HepG2 (cell line): Measurements from ENCODE around the gene IRF2. TPM values are rescaled to one million over a fixed set of nuclear protein-coding genes. Genes with fewer than 3 reads are reported as not detected.

Experiments used
- AKAP8 ChIP-seq: sonication (generic); formaldehyde crosslinking; IDR thresholded peaks from 2 replicates; pipeline ENCODE4 v1.5.1; 2020; ENCODE audit warnings: mild to moderate bottlenecking, missing genetic modification reagents
- CHCHD3 ChIP-seq: sonication (generic); formaldehyde crosslinking; IDR thresholded peaks from 2 replicates; pipeline ENCODE4 v1.8.0; 2022; ENCODE audit warnings: mild to moderate bottlenecking, missing genetic modification reagents, moderate library complexity
- HDAC6 ChIP-seq: fragments of 200-600 bp; sonication (generic); IDR thresholded peaks from 2 replicates; pipeline ENCODE4 v1.7.0; 2017; ENCODE audit warnings: mild to moderate bottlenecking, antibody characterized with exemption, low read length, low read depth
- IRF2 ChIP-seq: IDR thresholded peaks from 2 replicates; pipeline ENCODE4 v1.6.1; 2018; ENCODE audit warnings: missing genetic modification reagents, missing compliant biosample characterization
- RXRB ChIP-seq: IDR thresholded peaks from 2 replicates; pipeline ENCODE4 v1.6.1; 2016; ENCODE audit warnings: borderline replicate concordance, missing genetic modification reagents, missing compliant biosample characterization
- ZEB1 ChIP-seq: IDR thresholded peaks from 2 replicates; pipeline ENCODE4 v1.6.1; 2012; ENCODE audit warnings: mild to moderate bottlenecking, low read depth, inconsistent platforms; ENCODE audit not compliant: insufficient replicate concordance
- ZNF180 ChIP-seq: sonication (generic); formaldehyde crosslinking; IDR thresholded peaks from 2 replicates; pipeline ENCODE4 v1.4.0; 2020; ENCODE audit warnings: low read depth, missing genetic modification reagents, borderline replicate concordance
- ZNF296 ChIP-seq: sonication (generic); formaldehyde crosslinking; conservative IDR thresholded peaks from 2 replicates; pipeline ENCODE4 v1.5.0; 2020; ENCODE audit warnings: mild to moderate bottlenecking, missing genetic modification reagents
- ZNF773 ChIP-seq: sonication (generic); formaldehyde crosslinking; IDR thresholded peaks from 2 replicates; pipeline ENCODE4 v1.4.0; 2020; ENCODE audit warnings: missing genetic modification reagents, borderline replicate concordance
- polyA plus RNA-seq, 8 experiments: library from polyadenylated mRNA; depleted of rRNA in 3 of 8; stranded (reverse) in 7 of 8; unstranded in 1 of 8; fragments of >200 nt; fragmentation: Illumina TruSeq in 4 of 8; extraction: Trizol in 4 of 8; gene quantifications; 2 replicates each; pipeline versions ENCODE4 v1.2.1 to v1.2.3, GENCODE V29; 2011 to 2016; ENCODE audit warnings: low read depth in 4 of 8, missing spikeins in 1 of 8, mixed read lengths in 1 of 8; ENCODE audit not compliant: insufficient read depth in 1 of 8
- total RNA-seq, 5 experiments: library from RNA; depleted of rRNA; stranded (reverse); fragments of >200 nt; fragmentation: Illumina TruSeq; extraction: Trizol; gene quantifications; 2 replicates each; pipeline ENCODE4 v1.2.3, GENCODE V29; 2016; ENCODE audit warnings: low read depth in 1 of 5
- TF ChIP-seq, protein P1 (sequence below), 2 experiments: sonication (generic) in 1 of 2; formaldehyde crosslinking in 1 of 2; IDR thresholded peaks; 2 replicates each; pipeline versions ENCODE4 v1.4.0 to v1.6.1; 2018 to 2020; ENCODE audit warnings: missing genetic modification reagents in 2 of 2, borderline replicate concordance in 1 of 2, low read depth in 1 of 2, mild to moderate bottlenecking in 1 of 2, missing biosample characterization in 1 of 2
- TF ChIP-seq, protein P2 (sequence below): sonication (generic); formaldehyde crosslinking; IDR thresholded peaks from 2 replicates; pipeline ENCODE4 v1.5.0; 2020; ENCODE audit warnings: mild to moderate bottlenecking, missing genetic modification reagents
- TF ChIP-seq, protein P3 (sequence below): IDR thresholded peaks from 2 replicates; pipeline ENCODE4 v1.6.1; 2012; ENCODE audit warnings: inconsistent platforms
- TF ChIP-seq, protein P4 (sequence below), 2 experiments: fragments of 450-650 bp in 1 of 2; sonication (generic) in 1 of 2; formaldehyde crosslinking in 1 of 2; IDR thresholded peaks; 2 replicates each; pipeline versions ENCODE4 v1.6.1 to v1.8.0; 2016 to 2022; ENCODE audit warnings: antibody characterized with exemption in 1 of 2, mild to moderate bottlenecking in 1 of 2, missing genetic modification reagents in 1 of 2

Gene IRF2
- total and polyA plus RNA-seq, 2 of the 13 experiments (the other 11 are each of a cell fraction or from before 2014, with no cell fraction given), result 15.5 to 28.8 TPM

DNA sequence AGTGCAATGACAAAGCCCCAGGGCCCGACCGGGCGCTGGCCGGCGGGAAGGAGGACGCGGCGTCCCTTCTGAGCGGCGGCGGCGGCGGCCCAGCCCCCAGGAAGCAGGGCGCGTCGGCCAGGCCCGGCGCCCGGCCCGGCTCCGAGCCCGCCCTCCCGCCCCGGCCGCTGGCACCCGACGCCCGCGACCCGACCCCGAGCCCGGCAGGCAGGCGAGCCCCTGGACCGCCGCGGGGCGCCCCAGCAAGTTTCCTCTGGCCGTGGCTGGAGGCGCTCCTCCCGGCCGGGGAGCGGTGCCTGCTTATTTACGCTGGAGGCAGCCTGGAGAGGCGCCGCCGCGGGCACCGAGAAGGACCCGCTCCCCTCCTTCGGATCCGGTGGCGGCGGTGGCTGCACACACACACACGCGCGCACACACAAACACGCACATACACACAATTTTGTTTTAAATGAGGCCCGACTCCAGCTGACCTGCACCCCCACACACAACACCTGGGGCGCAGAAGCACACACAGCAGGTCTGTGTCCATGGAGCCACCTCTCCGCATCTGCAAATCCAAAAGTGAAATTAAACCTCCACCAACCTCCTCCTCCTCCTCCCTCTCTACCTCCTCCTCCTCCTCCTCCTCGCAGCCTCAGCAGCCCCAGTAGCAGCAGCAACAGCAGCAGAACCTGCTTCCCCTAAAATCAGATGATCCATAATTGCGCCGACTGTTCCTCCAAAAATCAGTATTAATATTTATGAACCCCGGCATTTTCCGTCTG is 669 bp downstream of the IRF2 start (continued):
- TF ChIP-seq, protein P1, sequence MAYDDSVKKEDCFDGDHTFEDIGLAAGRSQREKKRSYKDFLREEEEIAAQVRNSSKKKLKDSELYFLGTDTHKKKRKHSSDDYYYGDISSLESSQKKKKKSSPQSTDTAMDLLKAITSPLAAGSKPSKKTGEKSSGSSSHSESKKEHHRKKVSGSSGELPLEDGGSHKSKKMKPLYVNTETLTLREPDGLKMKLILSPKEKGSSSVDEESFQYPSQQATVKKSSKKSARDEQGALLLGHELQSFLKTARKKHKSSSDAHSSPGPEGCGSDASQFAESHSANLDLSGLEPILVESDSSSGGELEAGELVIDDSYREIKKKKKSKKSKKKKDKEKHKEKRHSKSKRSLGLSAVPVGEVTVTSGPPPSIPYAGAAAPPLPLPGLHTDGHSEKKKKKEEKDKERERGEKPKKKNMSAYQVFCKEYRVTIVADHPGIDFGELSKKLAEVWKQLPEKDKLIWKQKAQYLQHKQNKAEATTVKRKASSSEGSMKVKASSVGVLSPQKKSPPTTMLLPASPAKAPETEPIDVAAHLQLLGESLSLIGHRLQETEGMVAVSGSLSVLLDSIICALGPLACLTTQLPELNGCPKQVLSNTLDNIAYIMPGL (CRISPR knock-in tag; IDR thresholded peaks at IDR 0.05; ENCODE audit: borderline replicate concordance in 1 of 2, low read depth in 1 of 2), result peak in 1 of 2 experiments; percentile 26; a peak in 1 of 4 replicates
- TF ChIP-seq ZEB1, result no peak
- no peak for TF ChIP-seq AKAP8 (CRISPR knock-in tag)
- TF ChIP-seq, protein P2, sequence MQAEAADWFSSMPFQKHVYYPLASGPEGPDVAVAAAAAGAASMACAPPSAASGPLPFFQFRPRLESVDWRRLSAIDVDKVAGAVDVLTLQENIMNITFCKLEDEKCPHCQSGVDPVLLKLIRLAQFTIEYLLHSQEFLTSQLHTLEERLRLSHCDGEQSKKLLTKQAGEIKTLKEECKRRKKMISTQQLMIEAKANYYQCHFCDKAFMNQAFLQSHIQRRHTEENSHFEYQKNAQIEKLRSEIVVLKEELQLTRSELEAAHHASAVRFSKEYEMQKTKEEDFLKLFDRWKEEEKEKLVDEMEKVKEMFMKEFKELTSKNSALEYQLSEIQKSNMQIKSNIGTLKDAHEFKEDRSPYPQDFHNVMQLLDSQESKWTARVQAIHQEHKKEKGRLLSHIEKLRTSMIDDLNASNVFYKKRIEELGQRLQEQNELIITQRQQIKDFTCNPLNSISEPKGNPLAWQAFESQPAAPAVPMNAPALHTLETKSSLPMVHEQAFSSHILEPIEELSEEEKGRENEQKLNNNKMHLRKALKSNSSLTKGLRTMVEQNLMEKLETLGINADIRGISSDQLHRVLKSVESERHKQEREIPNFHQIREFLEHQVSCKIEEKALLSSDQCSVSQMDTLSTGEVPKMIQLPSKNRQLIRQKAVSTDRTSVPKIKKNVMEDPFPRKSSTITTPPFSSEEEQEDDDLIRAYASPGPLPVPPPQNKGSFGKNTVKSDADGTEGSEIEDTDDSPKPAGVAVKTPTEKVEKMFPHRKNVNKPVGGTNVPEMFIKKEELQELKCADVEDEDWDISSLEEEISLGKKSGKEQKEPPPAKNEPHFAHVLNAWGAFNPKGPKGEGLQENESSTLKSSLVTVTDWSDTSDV, result no peak
- TF ChIP-seq ZNF296 (CRISPR knock-in tag), result no peak
- TF ChIP-seq HDAC6, result no peak
- TF ChIP-seq ZNF180, result no peak
- TF ChIP-seq, protein P3, sequence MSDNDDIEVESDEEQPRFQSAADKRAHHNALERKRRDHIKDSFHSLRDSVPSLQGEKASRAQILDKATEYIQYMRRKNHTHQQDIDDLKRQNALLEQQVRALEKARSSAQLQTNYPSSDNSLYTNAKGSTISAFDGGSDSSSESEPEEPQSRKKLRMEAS, result no peak
- no peak for TF ChIP-seq RXRB (CRISPR knock-in tag)
- TF ChIP-seq IRF2 (CRISPR knock-in tag), result no peak
- no peak for TF ChIP-seq CHCHD3 (CRISPR knock-in tag)
- TF ChIP-seq, protein P4, sequence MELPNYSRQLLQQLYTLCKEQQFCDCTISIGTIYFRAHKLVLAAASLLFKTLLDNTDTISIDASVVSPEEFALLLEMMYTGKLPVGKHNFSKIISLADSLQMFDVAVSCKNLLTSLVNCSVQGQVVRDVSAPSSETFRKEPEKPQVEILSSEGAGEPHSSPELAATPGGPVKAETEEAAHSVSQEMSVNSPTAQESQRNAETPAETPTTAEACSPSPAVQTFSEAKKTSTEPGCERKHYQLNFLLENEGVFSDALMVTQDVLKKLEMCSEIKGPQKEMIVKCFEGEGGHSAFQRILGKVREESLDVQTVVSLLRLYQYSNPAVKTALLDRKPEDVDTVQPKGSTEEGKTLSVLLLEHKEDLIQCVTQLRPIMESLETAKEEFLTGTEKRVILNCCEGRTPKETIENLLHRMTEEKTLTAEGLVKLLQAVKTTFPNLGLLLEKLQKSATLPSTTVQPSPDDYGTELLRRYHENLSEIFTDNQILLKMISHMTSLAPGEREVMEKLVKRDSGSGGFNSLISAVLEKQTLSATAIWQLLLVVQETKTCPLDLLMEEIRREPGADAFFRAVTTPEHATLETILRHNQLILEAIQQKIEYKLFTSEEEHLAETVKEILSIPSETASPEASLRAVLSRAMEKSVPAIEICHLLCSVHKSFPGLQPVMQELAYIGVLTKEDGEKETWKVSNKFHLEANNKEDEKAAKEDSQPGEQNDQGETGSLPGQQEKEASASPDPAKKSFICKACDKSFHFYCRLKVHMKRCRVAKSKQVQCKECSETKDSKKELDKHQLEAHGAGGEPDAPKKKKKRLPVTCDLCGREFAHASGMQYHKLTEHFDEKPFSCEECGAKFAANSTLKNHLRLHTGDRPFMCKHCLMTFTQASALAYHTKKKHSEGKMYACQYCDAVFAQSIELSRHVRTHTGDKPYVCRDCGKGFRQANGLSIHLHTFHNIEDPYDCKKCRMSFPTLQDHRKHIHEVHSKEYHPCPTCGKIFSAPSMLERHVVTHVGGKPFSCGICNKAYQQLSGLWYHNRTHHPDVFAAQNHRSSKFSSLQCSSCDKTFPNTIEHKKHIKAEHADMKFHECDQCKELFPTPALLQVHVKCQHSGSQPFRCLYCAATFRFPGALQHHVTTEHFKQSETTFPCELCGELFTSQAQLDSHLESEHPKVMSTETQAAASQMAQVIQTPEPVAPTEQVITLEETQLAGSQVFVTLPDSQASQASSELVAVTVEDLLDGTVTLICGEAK (IDR thresholded peaks at IDR 0.05), result no peak
- TF ChIP-seq, protein P4 (CRISPR knock-in tag; IDR thresholded peaks at IDR 0.05), result no peak
- no peak for TF ChIP-seq ZNF773 (CRISPR knock-in tag)
